Bronchial epithelial cell (primary cell): Measurements from ENCODE around the gene SIX6. TPM values are rescaled to one million over a fixed set of nuclear protein-coding genes. Genes with fewer than 3 reads are reported as not detected.

Experiments
- DNase-seq: peaks from one replicate; pipeline ENCODE4 v3.0.0-alpha.2; 2010; ENCODE audit warnings: low read depth
- FAIRE-seq: peaks from 2 replicates; lab custom pipeline; 2011; peaks lifted over from hg19 to GRCh38; lab: Jason Lieb, UNC
- H3K27me3 ChIP-seq: 2 replicates; pipeline ENCODE4 v1.5.1; 2011; ENCODE audit warnings: low read length; ENCODE audit not compliant: control insufficient read depth, insufficient read depth
- H3K36me3 ChIP-seq: 2 replicates; pipeline ENCODE4 v1.5.1; 2011; ENCODE audit warnings: low read length; ENCODE audit not compliant: control insufficient read depth, insufficient read depth
- H3K4me3 ChIP-seq: 2 replicates; pipeline ENCODE4 v1.5.1; 2011; ENCODE audit warnings: mild to moderate bottlenecking, low read depth, low read length, control low read depth
- total RNA-seq: library from RNA; depleted of rRNA; stranded (reverse); fragments of >200 nt; gene quantifications from 2 replicates; pipeline ENCODE4 v1.2.1, GENCODE V29; 2014
- TF ChIP-seq, protein P1 (sequence below): IDR thresholded peaks from 2 replicates; pipeline ENCODE4 v1.5.1; 2011; ENCODE audit warnings: mild to moderate bottlenecking, moderate library complexity, low read length, control low read depth, inconsistent platforms; ENCODE audit not compliant: insufficient read depth, severe bottlenecking

Gene SIX6
- total RNA-seq, 1 donor from 2014 or later = not detected

- FAIRE-seq (no peak), DNase-seq (no peak)
- Histone ChIP-seq H3K27me3 (peaks cover 13% of the 10 kb centered on the region), H3K36me3 (no peaks in the 10 kb centered on the region), H3K4me3 (no peak overlapping the region)
- TF ChIP-seq, protein P1, sequence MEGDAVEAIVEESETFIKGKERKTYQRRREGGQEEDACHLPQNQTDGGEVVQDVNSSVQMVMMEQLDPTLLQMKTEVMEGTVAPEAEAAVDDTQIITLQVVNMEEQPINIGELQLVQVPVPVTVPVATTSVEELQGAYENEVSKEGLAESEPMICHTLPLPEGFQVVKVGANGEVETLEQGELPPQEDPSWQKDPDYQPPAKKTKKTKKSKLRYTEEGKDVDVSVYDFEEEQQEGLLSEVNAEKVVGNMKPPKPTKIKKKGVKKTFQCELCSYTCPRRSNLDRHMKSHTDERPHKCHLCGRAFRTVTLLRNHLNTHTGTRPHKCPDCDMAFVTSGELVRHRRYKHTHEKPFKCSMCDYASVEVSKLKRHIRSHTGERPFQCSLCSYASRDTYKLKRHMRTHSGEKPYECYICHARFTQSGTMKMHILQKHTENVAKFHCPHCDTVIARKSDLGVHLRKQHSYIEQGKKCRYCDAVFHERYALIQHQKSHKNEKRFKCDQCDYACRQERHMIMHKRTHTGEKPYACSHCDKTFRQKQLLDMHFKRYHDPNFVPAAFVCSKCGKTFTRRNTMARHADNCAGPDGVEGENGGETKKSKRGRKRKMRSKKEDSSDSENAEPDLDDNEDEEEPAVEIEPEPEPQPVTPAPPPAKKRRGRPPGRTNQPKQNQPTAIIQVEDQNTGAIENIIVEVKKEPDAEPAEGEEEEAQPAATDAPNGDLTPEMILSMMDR = no peak
These were observed 6.8 kb downstream of the SIX6 start for GRCh38 chr14:60515511-60516289.

- FAIRE-seq (no peak), DNase-seq (peak; percentile 84)
- TF ChIP-seq, protein P1 = no peak
- Histone ChIP-seq H3K4me3 (no peak overlapping the region), H3K36me3 (no peaks in the 10 kb centered on the region), H3K27me3 (no peaks in the 10 kb centered on the region)
These were observed 23.5 kb downstream of the SIX6 start for GRCh38 chr14:60532442-60532841.

DNA sequence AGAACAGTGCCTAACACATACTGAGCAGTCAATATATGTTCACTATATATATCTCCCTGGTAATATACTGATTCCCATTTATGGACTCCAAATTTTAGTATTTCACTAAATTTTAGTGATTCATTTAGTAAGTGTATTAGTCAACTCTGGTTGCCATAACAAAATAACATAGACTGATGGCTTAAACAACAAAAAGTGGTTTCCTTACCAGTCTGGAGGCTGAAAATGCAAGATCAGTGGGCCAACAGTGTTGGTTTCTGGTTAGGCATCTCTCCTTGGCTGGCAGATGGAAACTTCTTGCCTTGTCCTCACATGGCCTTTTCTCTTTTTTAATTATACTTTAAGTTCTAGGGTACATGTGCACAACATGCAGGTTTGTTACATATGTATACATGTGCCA, 28.7 kb downstream of the SIX6 start:
- no peak overlapping the region for H3K4me3 ChIP-seq
- DNase-seq (no peak), FAIRE-seq (no peak)
- no peaks in the 10 kb centered on the region for H3K27me3 ChIP-seq
- no peaks in the 10 kb centered on the region for H3K36me3 ChIP-seq
- TF ChIP-seq, protein P1 = no peak

GRCh38 chr14:60544659-60545058, 35.7 kb downstream of the SIX6 start:
- Histone ChIP-seq H3K36me3 (no peaks in the 10 kb centered on the region), H3K4me3 (no peak overlapping the region), H3K27me3 (no peaks in the 10 kb centered on the region)
- no peak for FAIRE-seq
- TF ChIP-seq, protein P1 = no peak
- no peak for DNase-seq

- DNase-seq (peak; percentile 23), FAIRE-seq (no peak)
- Histone ChIP-seq H3K27me3 (no peaks in the 10 kb centered on the region), H3K36me3 (no peaks in the 10 kb centered on the region), H3K4me3 (no peak overlapping the region)
- TF ChIP-seq, protein P1 = no peak
These were observed 44.9 kb downstream of the SIX6 start for GRCh38 chr14:60553808-60554207.
